ENCODE measurements around the gene LNX1.
A peak's percentile ranks its signal among the peaks of the same experiment; 100 is the strongest.
"Not testable (repeated sequence)": the region's sequence is repeated elsewhere in the genome, so short reads cannot be mapped to it uniquely, and the experiment has no call there.

LNX1 gene

DNA sequence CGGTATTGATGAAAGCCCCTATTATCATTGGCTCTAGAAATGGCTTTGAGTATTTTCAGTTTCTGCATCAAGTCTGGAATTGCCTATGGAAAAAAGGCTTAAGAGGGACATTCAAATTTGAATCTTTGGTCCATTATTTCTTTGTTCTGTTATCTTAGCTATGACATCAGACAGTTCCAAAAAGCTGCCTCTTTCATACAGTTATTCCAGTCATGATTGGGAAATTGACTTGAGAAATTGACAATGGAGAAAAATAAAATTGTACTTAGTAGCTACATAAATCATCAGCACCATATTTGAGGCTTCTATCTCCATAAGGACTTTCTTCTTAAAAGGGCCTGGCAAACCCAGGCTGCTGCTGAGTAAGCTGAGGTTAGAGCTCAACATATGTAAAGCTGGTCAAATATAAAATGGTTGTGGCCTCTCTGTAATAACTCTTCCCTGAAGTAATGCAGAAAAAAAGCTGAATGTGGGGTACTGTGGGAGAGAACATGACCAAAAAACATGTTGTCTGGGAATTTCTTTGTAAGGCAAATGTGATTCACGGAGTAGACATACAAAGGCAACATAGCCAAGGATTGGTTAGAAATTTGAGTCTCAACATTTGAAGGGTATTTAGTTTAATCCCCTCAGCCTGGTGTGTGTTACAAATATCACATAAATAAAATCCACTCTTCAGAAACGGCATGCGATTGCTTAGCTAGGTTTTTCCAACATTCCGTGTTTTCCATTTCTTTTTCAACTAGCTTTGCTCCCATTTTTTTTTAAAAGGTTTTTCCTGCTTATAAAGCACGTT, 100.9 kb downstream of the LNX1 start:
- DNase-seq: peak; percentile 12

GRCh38 chr4:53489279-53489889, 101.9 kb downstream of the LNX1 start:
- peak; percentile 61 for DNase-seq

- no peak for DNase-seq
Measured at GRCh38 chr4:53487766-53488165, 103.5 kb downstream of the LNX1 start.

DNA sequence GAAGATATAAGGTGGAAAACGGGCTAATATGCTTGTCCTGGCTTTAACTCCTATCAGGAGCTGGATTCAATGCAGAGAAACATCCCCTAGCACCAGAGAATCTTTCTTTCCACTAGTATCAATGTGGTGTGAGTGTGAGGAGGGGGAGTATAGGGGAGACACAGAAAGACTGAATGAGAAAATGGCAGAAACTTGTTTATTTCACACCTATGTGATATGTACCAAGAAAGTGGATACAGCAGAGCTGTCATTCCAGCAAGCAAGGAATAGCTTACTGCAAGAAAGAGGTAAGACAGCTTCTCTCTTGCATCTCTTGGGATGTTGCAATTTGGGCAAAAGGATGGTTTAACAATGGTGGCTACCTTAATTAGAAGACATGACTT, 105.6 kb downstream of the LNX1 start:
- DNase-seq: no peak

DNA sequence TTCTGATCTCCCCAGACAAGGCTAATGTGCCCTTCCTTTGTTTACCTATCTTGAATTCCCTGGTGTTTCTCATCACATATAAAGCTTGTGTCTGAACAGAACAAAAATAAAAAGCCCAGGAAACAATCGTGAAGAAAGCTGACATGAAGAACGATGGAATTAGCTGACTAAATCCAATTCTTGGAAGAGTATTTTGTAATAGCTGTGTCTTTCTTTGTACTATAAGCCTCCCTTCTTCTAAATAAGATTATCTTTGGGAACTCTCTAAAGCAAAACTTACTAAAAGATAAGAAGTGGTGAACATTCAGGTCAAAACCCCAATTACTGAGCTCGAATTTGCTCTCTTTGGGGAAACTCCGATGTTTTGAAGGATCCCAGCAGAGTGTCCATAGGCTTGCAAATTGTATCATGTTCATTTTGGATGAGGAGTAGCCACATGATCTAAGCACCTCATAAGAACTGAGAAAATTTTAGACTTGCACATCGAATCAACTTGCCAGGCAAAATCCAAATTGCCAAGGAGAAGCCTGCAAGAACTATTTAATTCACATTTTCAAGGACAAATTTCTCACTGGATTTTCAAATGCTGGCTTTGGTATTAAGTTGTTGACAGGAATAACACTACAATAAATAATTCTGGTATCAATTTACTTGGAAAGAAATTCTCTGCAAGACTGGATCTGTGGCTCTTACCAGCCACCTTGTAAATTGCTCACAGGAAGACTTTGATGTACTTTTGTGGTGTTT, 106.2 kb downstream of the LNX1 start:
- no peak for DNase-seq

GRCh38 chr4:53483250-53483649, 108.0 kb downstream of the LNX1 start:
- no peak for DNase-seq

DNA sequence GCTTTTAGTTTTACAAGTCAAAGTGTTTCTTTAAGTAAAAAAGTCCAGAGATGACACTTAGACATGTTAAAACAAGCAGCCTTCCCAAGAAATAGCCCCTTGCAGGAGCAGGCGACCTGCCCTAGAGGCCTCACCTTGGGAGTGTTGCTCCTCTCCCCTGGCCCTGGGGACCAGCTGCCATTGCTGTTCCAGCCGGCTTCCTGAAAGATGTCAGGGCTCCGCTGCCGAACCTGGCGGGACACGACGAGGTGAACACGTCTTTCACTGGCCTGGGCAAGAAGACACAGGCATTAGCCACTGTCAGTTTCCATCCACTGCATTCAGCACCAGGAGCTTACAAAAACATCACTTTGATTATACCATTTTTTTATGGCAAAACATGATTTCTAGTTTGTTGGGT, 109.7 kb downstream of the LNX1 start:
- DNase-seq: no peak

- no peak for DNase-seq
Measured at GRCh38 chr4:53480909-53481308, 110.4 kb downstream of the LNX1 start.

- DNase-seq: peak; percentile 58
Measured at GRCh38 chr4:53479736-53480525, 111.4 kb downstream of the LNX1 start.

GRCh38 chr4:53478671-53479456, 112.4 kb downstream of the LNX1 start:
- peak; percentile 81 for DNase-seq

GRCh38 chr4:53477636-53478035, 113.7 kb downstream of the LNX1 start:
- DNase-seq: no peak

DNA sequence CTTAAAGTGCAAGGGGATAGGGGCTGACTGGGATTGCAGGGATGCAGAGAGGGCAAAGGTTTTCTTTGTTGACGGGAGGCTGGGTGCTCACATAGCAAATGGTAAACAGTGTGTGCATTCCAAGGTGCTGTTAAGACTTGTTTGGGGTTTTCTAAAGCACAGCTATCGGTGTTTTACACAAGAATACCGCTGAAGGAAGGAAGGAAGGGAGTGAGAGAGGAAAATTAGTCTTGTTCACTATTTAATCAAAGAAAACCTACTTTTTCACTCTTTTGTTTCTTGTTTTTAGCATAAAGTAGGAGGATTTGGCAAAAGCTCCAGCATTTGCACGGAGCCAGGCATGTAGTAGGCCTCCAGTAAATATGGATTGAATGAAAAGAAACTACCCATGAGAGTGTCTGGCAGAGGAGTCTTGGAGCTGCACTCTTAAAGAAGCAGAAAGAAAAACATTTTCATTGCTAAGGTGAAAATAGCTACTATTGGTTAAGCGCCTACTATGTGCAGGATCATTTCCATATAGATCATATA, 114.2 kb downstream of the LNX1 start:
- DNase-seq: peak; percentile 16

- DNase-seq: peak; percentile 90
Measured at GRCh38 chr4:53476232-53477037, 114.9 kb downstream of the LNX1 start.

DNA sequence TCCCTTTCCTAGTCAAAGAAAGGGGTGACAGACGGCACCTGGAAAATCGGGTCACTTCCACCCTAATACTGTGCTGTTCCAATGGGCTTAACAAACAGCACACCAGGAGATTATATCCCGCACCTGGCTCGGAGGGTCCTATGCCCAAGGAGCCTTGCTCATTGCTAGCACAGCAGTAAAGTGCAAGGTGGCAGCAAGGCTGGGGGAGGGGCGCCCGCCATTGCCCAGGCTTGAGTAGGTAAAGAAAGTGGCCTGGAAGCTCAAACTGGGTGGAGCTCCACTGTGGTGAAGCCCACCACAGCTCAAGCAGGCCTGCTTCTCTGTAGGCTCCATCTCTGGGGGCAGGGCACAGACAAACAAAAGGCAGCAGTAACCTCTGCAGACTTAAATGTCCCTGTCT, 124.7 kb downstream of the LNX1 start:
- not testable (repeated sequence) for DNase-seq

DNA sequence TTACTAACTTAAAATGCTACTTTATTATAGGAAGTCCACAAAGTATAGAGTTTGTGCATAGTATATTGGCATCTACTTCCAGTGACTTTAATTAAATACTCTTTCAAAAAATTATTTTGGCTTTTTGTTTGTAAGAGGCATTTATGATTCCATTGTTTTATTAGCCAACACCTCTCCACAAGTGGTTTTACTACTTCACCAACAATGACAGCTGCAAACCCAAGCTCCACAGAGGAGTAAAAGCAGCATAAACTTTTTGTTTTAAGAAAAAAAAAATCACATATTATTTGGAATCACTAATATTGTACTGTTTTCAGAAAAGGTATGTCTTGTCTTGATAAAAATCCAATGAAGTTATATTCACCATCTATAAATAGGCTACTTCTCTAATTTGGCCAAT, 125.4 kb downstream of the LNX1 start:
- no peak for DNase-seq

- no peak for DNase-seq
Measured at GRCh38 chr4:53465281-53465680, 126.0 kb downstream of the LNX1 start.

DNA sequence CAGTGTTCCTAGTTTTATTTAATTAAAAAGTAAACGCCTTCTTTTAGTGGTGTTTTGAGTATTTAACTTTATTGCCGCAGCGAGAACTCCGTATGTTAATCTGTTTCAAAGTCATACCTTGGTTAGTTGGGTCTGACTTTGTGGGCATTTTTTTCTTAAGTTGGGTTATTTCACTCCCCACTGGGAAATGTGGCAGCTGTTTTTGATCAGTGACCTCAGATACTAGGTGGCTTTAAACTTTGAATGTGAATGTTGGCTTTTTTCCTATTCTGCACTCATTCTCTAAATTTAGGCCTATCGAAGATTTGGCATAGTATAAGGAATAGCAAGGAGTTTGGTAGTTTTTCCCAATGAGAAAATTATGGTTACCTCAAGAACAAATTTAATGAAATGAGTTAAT, 127.9 kb downstream of the LNX1 start:
- DNase-seq: no peak

GRCh38 chr4:53461244-53461643, 130.0 kb downstream of the LNX1 start:
- DNase-seq: no peak

DNA sequence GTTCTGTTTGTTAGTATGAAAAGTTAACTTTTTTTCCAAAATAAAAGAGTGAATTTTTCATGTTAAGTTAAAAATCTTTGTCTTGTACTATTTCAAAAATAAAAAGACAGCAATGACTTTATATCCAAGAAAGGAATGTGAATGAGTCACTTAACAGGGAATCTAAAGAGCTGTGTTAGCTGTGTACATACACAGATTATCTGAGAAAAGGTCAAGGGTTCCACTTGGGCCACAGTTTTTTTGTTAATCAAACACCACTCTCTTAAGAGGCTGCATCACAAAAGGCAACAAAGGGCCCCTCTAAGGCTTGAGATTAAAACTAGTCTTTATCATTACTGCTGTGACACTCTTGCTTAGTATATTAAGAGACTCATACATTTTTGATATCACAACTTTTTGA, 131.7 kb downstream of the LNX1 start:
- DNase-seq: peak; percentile 44

- no peak for DNase-seq
Measured at GRCh38 chr4:53456178-53456577, 135.1 kb downstream of the LNX1 start.

GRCh38 chr4:53455766-53456165, 135.5 kb downstream of the LNX1 start:
- no peak for DNase-seq

Data from HCEC 1CT (cell line).